Stimulated activated CD8-positive, alpha-beta memory T cell treated with anti-CD3 and anti-CD28 coated beads, Interleukin-2, amount 100 ng/mL, for 1 hour (primary cell): Measurements from ENCODE around the gene RFX8.
"Not testable (repeated sequence)": the region's sequence is repeated elsewhere in the genome, so short reads cannot be mapped to it uniquely, and the experiment has no call there.

Experiments used
- DNase-seq, 2 donors: peaks; one replicate each; pipeline ENCODE4 v3.0.0-alpha.2; 2020; ENCODE audit warnings: low read depth in 2 of 2

RFX8 gene

GRCh38 chr2:101379091-101379490 lies 95.8 kb downstream of the RFX8 start:
- DNase-seq: no peak

- DNase-seq: no peak
Measured at GRCh38 chr2:101375653-101376052, 99.3 kb downstream of the RFX8 start.

- no peak for DNase-seq
Measured at GRCh38 chr2:101374821-101375561, 99.9 kb downstream of the RFX8 start.

GRCh38 chr2:101372792-101373191 lies 102.1 kb downstream of the RFX8 start:
- DNase-seq: no peak

GRCh38 chr2:101371636-101372035 lies 103.3 kb downstream of the RFX8 start:
- no peak for DNase-seq

GRCh38 chr2:101369100-101369499 lies 105.8 kb downstream of the RFX8 start:
- DNase-seq: no peak

- no peak for DNase-seq
Measured at GRCh38 chr2:101368376-101368775, 106.5 kb downstream of the RFX8 start.

- no peak for DNase-seq
Measured at GRCh38 chr2:101367508-101367907, 107.4 kb downstream of the RFX8 start.

GRCh38 chr2:101364878-101365277 lies 110.0 kb downstream of the RFX8 start:
- no peak for DNase-seq

GRCh38 chr2:101362777-101363176 lies 112.1 kb downstream of the RFX8 start:
- no peak for DNase-seq

- DNase-seq: no peak
Measured at GRCh38 chr2:101362316-101362715, 112.6 kb downstream of the RFX8 start.

GRCh38 chr2:101361522-101361921 lies 113.4 kb downstream of the RFX8 start:
- DNase-seq: no peak

- DNase-seq: no peak
Measured at GRCh38 chr2:101361121-101361520, 113.8 kb downstream of the RFX8 start.

GRCh38 chr2:101360232-101360631 lies 114.7 kb downstream of the RFX8 start:
- no peak for DNase-seq

GRCh38 chr2:101359410-101359954 lies 115.4 kb downstream of the RFX8 start:
- no peak for DNase-seq

- DNase-seq: no peak
Measured at GRCh38 chr2:101357376-101357775, 117.5 kb downstream of the RFX8 start.

GRCh38 chr2:101356521-101356920 lies 118.4 kb downstream of the RFX8 start:
- no peak for DNase-seq

GRCh38 chr2:101356055-101356454 lies 118.9 kb downstream of the RFX8 start:
- DNase-seq: no peak

GRCh38 chr2:101355401-101356054 lies 119.4 kb downstream of the RFX8 start:
- DNase-seq: no peak

GRCh38 chr2:101354420-101355311 lies 120.2 kb downstream of the RFX8 start:
- no peak for DNase-seq

GRCh38 chr2:101352631-101353030 lies 122.3 kb downstream of the RFX8 start:
- not testable (repeated sequence) for DNase-seq

GRCh38 chr2:101351207-101351606 lies 123.7 kb downstream of the RFX8 start:
- no peak for DNase-seq
